Gastroesophageal sphincter (tissue), 3 donors: ENCODE measurements around the gene MRPS5.

Experiments used
- CTCF ChIP-seq, 4 experiments: fragments of 200-600 bp in 2 of 4; fragments of 450-650 bp in 2 of 4; sonication (generic) in 1 of 4; IDR thresholded peaks; one replicate each; pipeline ENCODE4 v1.5.1; 2017 to 2019; ENCODE audit warnings: antibody characterized with exemption in 4 of 4, mild to moderate bottlenecking in 2 of 4, moderate library complexity in 2 of 4
- POLR2A ChIP-seq, 2 donors: fragments of 450-650 bp; IDR thresholded peaks; one replicate each; pipeline ENCODE4 v1.6.1; 2017; ENCODE audit warnings: antibody characterized with exemption in 2 of 2, mild to moderate bottlenecking in 2 of 2, moderate library complexity in 1 of 2
- POLR2AphosphoS5 ChIP-seq: sonication (generic); formaldehyde crosslinking; IDR thresholded peaks from one replicate; pipeline ENCODE4 v1.6.1; 2017; ENCODE audit warnings: antibody characterized with exemption

GRCh38 chr2:95121407-95122196 is at the start of gene MRPS5:
- TF ChIP-seq CTCF (IDR thresholded peaks at IDR 0.05), result peak in 2 of 4 experiments; percentile 17 to 24
- peak; percentile 49 to 62 for TF ChIP-seq POLR2A (IDR thresholded peaks at IDR 0.05)
- TF ChIP-seq POLR2AphosphoS5, result peak; percentile 58
